K562 (cell line): ENCODE measurements around the gene ICAM3. TPM values are rescaled to one million over a fixed set of nuclear protein-coding genes. Genes with fewer than 3 reads are reported as not detected.

Experiments used
- CBX1 ChIP-seq: sonication (generic); IDR thresholded peaks from 2 replicates; pipeline ENCODE4 v1.6.1; 2016; ENCODE audit warnings: antibody characterized with exemption, low read depth, mild to moderate bottlenecking
- CHD2 ChIP-seq: IDR thresholded peaks from 2 replicates; pipeline ENCODE4 v1.6.1; 2011; ENCODE audit warnings: low read depth, low read length
- E2F6 ChIP-seq, 2 experiments: IDR thresholded peaks; 2 replicates each; pipeline ENCODE4 v1.6.1; 2011; ENCODE audit warnings: borderline replicate concordance in 1 of 2, control low read depth in 1 of 2, low read depth in 1 of 2, low read length in 1 of 2, mild to moderate bottlenecking in 1 of 2, mixed read lengths in 1 of 2, moderate library complexity in 1 of 2; ENCODE audit not compliant: insufficient read depth in 1 of 2, insufficient read length in 1 of 2, poor library complexity in 1 of 2, severe bottlenecking in 1 of 2; ENCODE audit errors: extremely low read depth in 1 of 2
- HES1 ChIP-seq: fragments of 450-650 bp; IDR thresholded peaks from 2 replicates; pipeline ENCODE4 v1.6.1; 2016; ENCODE audit warnings: low read depth, mild to moderate bottlenecking, moderate library complexity
- KDM2B ChIP-seq: fragments of 250-450 bp; sonication (Bioruptor Pico); IDR thresholded peaks from 2 replicates; pipeline ENCODE4 v1.8.0; 2021; ENCODE audit warnings: mild to moderate bottlenecking, moderate library complexity
- MAFK ChIP-seq: IDR thresholded peaks from 2 replicates; pipeline ENCODE4 v1.6.1; 2011; ENCODE audit warnings: low read length, improper control_type of control experiment
- MAZ ChIP-seq, 2 experiments: fragments of 450-650 bp in 1 of 2; sonication (generic) in 1 of 2; formaldehyde crosslinking; IDR thresholded peaks in 1 of 2; conservative IDR thresholded peaks in 1 of 2; 2 replicates each; pipeline versions ENCODE4 v1.4.0 to v1.5.0; 2020; ENCODE audit warnings: mild to moderate bottlenecking in 1 of 2, missing genetic modification reagents in 1 of 2
- POLR2A ChIP-seq: fragments of 450-650 bp; conservative IDR thresholded peaks from 2 replicates; pipeline ENCODE4 v1.6.1; 2016
- PTRF ChIP-seq: fragments of 450-650 bp; IDR thresholded peaks from 2 replicates; pipeline ENCODE4 v1.6.1; 2016; ENCODE audit warnings: mild to moderate bottlenecking, missing genetic modification characterization, missing compliant biosample characterization
- RCOR1 ChIP-seq, 2 experiments: IDR thresholded peaks; 2 replicates each; pipeline ENCODE4 v1.6.1; 2012; ENCODE audit warnings: low read depth in 2 of 2, low read length in 2 of 2, borderline replicate concordance in 1 of 2, improper control_type of control experiment in 1 of 2
- RNF2 ChIP-seq: sonication (generic); IDR thresholded peaks from 2 replicates; pipeline ENCODE4 v1.6.1; 2016
- SMARCA4 ChIP-seq: fragments of 450-650 bp; IDR thresholded peaks from 2 replicates; pipeline ENCODE4 v1.6.1; 2016
- TBP ChIP-seq: optimal IDR thresholded peaks from 2 replicates; pipeline ENCODE3; 2011; ENCODE audit warnings: low read depth, low read length, improper control_type of control experiment
- VEZF1 ChIP-seq: fragments of 200-800 bp; sonication (Bioruptor generic); IDR thresholded peaks from 2 replicates; pipeline ENCODE4 v1.6.1; 2017; ENCODE audit warnings: missing genetic modification characterization, missing compliant biosample characterization
- WHSC1 ChIP-seq: IDR thresholded peaks from one replicate; pipeline ENCODE4 v1.6.1; 2012; ENCODE audit warnings: low read length, control low read depth, inconsistent platforms
- ZBED1 ChIP-seq: IDR thresholded peaks from 2 replicates; pipeline ENCODE4 v1.6.1; 2014
- ZBTB2 ChIP-seq: fragments of 450-650 bp; IDR thresholded peaks from 2 replicates; pipeline ENCODE4 v1.6.1; 2016; ENCODE audit warnings: antibody characterized with exemption
- ZNF282 ChIP-seq: sonication (generic); formaldehyde crosslinking; IDR thresholded peaks from 2 replicates; pipeline ENCODE4 v1.8.1; 2023; ENCODE audit warnings: missing genetic modification reagents
- ZNF592 ChIP-seq: fragments of 450-650 bp; IDR thresholded peaks from 2 replicates; pipeline ENCODE4 v1.6.1; 2017; ENCODE audit warnings: antibody characterized with exemption, mild to moderate bottlenecking
- polyA plus RNA-seq, 8 experiments: library from polyadenylated mRNA; depleted of rRNA in 4 of 8; stranded (reverse) in 5 of 8; unstranded in 3 of 8; fragments of >200 nt; fragmentation: Nextera tagmentation in 2 of 8; fragmentation: Illumina TruSeq in 1 of 8; extraction: Ambion mirVana in 2 of 8; extraction: Trizol in 1 of 8; gene quantifications; 2 replicates each; pipeline versions ENCODE4 v1.2.1 to v1.2.3, GENCODE V29; 2011 to 2014; ENCODE audit warnings: inconsistent platforms in 1 of 8, missing spikeins in 1 of 8
- total RNA-seq, 7 experiments: library from RNA; depleted of rRNA in 6 of 7; stranded (reverse); fragments of >200 nt in 6 of 7; fragmentation: Illumina TruSeq in 2 of 7; extraction: Trizol in 2 of 7; gene quantifications; 2 replicates each; pipeline versions ENCODE4 v1.2.1 to v1.2.3, GENCODE V29; 2011 to 2021; ENCODE audit warnings: low replicate concordance in 1 of 7

The ICAM3 gene
- total and polyA plus RNA-seq, 9 of the 15 experiments (the other 6 are each of a cell fraction or from before 2014, with no cell fraction given) = 6.5 to 39.5 (median 24.2) TPM

GRCh38 chr19:10286803-10287737 is 52.4 kb downstream of the ICAM3 start, which contains the start of gene ICAM4 (continued):
- TF ChIP-seq ZNF592 (no peak; the same call in none of the 2 replicates), RCOR1 (IDR thresholded peaks at IDR 0.05; ENCODE audit: borderline replicate concordance in 1 of 2, low read depth in 2 of 2, low read length in 2 of 2) (peak in 1 of 2 experiments; percentile 8; a peak in 1 of 4 replicates), E2F6 (IDR thresholded peaks at IDR 0.05; ENCODE audit: borderline replicate concordance in 1 of 2, extremely low read depth in 1 of 2, insufficient read depth in 1 of 2, insufficient read length in 1 of 2, low read depth in 1 of 2, low read length in 1 of 2, poor library complexity in 1 of 2, severe bottlenecking in 1 of 2) (peak; percentile 78 to 89), ZBTB2 (0 out of 2 replicates have a peak, but pooled peaks have one; percentile 17), POLR2A (peak; percentile 76), VEZF1 (peak; percentile 97), RNF2 (peak; percentile 56; the same call in 1 of the 2 replicates), CHD2 (no peak), SMARCA4 (peak; percentile 56), MAFK (no peak), WHSC1 (no peak), KDM2B (CRISPR knock-in tag) (peak; percentile 87; the same call in 1 of the 2 replicates), TBP (peak; percentile 60), MAZ (CRISPR knock-in tag; conservative IDR thresholded peaks at IDR 0.05 in 1 of 2, IDR thresholded peaks at IDR 0.05 in 1 of 2) (peak; percentile 94 to 98), HES1 (0 out of 2 replicates have a peak, but pooled peaks have one; percentile 55), ZBED1 (peak; percentile 31; the same call in 1 of the 2 replicates), CBX1 (peak; percentile 69; the same call in 1 of the 2 replicates), PTRF (tag) (no peak), ZNF282 (CRISPR knock-in tag) (no peak)
